Activated T-helper 17 cell treated with anti-CD3 and anti-CD28 coated beads, Interleukin-2, amount 50 U/mL, for 72 hours (primary cell): Measurements from ENCODE around the gene ZNF76. TPM values are rescaled to one million over a fixed set of nuclear protein-coding genes. Genes with fewer than 3 reads are reported as not detected.
"Not testable (repeated sequence)": the region's sequence is repeated elsewhere in the genome, so short reads cannot be mapped to it uniquely, and the experiment has no call there.

Experiments
- ATAC-seq: fragments of 150-1000 bp; cut with Tn5 transposase; replicated peaks from 2 replicates; pipeline ENCODE4 v1.10.0; 2021; ENCODE audit warnings: mild to moderate bottlenecking, moderate library complexity
- H3K27ac Mint-ChIP-seq: one replicate; pipeline ENCODE4 v1.8.0; 2022; ENCODE audit warnings: mixed read lengths
- H3K27me3 Mint-ChIP-seq: one replicate; pipeline ENCODE4 v1.8.0; 2022; ENCODE audit warnings: mixed read lengths
- H3K36me3 Mint-ChIP-seq: one replicate; pipeline ENCODE4 v1.8.0; 2022; ENCODE audit warnings: low read depth, mild to moderate bottlenecking, mixed read lengths
- H3K4me1 Mint-ChIP-seq: one replicate; pipeline ENCODE4 v1.8.0; 2022; ENCODE audit warnings: mixed read lengths
- H3K4me3 Mint-ChIP-seq: one replicate; pipeline ENCODE4 v1.8.0; 2022; ENCODE audit warnings: mild to moderate bottlenecking, mixed read lengths
- H3K9me3 Mint-ChIP-seq: one replicate; pipeline ENCODE4 v1.8.0; 2022; ENCODE audit warnings: mixed read lengths
- total RNA-seq, 2 donors: library from RNA; stranded (reverse); gene quantifications; one replicate each; pipeline ENCODE4 v1.2.3, GENCODE V29; 2022

The ZNF76 gene
- total RNA-seq, 2 donors from 2014 or later, result 44.3 to 53.2 TPM

DNA sequence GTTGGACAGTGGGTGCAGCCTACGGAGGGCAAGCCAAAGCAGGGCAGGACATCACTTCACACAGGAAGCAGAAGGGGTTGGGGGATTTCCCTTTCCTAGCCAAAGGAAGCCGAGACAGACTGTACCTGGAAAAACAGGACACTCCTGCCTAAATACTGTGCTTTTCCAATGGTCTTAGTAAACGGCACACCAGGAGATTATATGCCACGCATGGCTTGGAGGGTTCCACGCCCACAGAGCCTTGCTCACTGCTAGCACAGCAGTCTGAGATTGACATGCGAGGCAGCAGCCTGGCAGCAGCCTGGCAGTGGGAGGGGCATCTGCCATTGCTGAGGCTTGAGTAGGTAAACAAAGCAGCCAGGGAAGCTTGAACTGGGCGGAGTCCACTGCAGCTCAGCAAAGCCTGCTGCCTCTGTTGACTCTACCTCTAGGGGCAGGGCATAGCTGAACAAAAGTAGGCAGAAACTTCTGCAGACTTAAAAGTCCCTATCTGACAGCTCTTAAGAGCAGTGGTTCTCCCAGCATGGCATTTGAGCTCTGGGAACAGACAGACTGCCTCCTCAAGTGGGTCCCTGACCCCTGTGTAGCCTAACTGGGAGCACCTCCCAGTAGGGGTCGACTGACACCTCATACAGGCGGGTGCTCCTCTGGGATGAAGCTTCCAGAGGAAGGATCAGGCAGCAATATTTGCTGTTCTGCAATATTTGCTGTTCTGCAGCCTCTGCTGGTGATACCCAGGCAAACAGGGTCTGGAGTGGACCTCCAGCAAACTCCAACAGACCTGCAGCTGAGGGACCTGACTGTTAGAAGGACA is 72.7 kb downstream of the ZNF76 start:
- H3K9me3 Mint-ChIP-seq, H3K27me3 Mint-ChIP-seq: not testable (repeated sequence)
- ATAC-seq, result peak; percentile 83
- Mint-ChIP-seq H3K36me3 (peaks cover 16% of the 10 kb centered on the region), H3K4me3 (peak overlapping the region; percentile 73), H3K27ac (peak overlapping the region; percentile 25), H3K4me1 (peaks cover 22% of the 10 kb centered on the region)

DNA sequence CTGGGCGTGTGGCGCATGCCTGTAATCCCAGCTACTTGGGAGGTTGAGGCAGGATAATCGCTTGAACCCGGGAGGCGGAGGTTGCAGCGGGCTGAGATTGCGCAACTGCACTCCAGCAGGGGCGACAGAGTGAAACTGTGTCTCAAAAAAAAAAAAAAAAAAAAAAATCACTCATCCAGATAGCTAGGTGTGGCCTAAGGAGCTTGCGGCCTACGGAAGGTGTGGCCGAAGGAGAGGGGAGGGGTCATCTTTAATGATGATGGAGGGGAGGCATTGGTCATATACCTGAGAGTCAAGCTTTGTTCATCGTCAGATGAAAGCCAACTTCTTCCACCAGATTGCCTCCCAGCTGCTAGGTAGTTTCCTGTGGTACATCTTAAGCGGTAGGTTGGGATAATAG is 82.0 kb downstream of the ZNF76 start:
- Mint-ChIP-seq H3K9me3 (no peaks in the 10 kb centered on the region), H3K27ac (peak overlapping the region; percentile 99), H3K27me3 (no peaks in the 10 kb centered on the region), H3K36me3 (peaks cover 34% of the 10 kb centered on the region), H3K4me1 (peaks cover 26% of the 10 kb centered on the region), H3K4me3 (peak overlapping the region; percentile 93)
- no peak for ATAC-seq

DNA sequence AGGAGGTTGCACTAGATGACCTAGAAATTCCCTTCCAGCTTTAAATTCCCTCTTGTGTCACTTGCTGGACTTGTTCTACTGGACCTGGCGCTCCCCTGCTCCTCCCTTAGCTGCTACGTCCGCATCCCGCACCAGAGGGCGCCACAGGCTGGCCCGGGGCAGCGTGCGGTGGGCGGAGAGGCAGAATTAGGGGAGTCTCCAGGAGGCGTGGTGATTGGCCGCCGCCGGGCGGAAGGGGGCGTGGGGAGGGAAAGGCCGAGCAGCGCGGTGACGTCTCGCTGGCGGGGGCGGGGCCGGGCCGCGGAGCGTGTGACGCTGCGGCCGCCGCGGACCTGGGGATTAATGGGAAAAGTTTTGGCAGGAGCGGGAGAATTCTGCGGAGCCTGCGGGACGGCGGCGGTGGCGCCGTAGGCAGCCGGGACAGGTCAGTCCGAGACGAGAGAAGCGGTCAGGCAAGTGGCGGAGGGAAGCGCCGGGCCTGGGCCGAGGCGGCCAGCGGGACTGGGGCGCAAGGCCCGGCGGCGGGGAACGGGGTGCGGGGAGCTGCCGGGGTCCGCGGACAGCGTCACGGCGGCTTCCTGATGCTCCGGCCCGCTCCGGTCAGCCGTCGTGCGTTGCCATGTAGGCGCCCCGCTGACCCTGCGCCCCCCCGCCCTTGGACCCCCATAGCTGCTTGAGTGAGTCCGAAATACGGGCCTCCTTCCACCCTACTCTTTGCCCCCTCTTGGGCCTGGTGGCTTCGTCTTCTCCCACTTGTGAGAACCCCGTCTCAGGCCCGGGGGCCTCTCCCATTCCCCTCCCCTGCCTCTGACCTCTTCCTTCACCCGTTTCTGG is 82.9 kb downstream of the ZNF76 start, which contains the start of gene PPARD:
PPARD (plus strand) TSS at position 301 of the 834 bp plus-strand sequence. CDS start 68,530 bp downstream, outside the sequence.
- Mint-ChIP-seq H3K36me3 (peaks cover 43% of the 10 kb centered on the region), H3K9me3 (no peaks in the 10 kb centered on the region), H3K27ac (peak within 1 kb of the TSS; percentile 99), H3K4me3 (peak within 1 kb of the TSS; percentile 93), H3K4me1 (peaks cover 25% of the 10 kb centered on the region), H3K27me3 (no peaks in the 10 kb centered on the region)
- ATAC-seq, result peak; percentile 98

DNA sequence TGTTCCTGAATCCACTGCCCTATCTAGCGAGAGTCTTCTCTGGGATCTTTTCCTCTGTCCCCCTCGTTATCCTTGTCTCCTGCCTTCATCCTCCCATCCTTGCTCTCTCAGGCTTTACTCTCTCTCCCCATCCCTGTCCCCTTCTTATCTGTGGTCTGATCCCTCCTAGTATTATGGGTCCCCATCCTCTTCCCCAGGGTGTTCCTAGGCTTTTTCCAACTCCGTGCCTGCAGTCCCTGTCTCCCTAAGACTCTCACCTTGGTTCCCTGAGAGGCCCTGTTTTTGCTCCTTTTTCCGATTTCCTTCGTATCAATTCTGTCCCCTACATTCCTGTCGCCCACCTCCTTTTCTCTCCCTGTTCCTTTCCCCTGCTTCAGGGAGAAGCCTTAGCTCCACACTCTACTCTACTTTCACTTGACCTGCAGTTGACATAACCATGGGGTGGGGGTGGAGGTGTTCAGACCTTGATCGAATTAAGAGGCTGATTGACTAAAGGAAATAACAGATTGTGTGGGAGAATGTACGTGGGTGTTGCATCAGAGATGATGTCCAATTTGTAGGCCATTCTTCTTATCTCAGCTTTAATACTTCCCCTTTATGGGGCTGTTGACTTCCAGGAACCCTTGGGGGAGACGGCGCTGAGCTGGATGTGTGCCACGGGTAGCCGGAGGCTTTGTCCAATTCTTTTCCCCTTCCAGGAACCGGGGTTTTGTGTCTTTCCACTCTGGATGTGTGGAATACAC is 83.7 kb downstream of the ZNF76 start:
- peak overlapping the region; percentile 93 for H3K4me3 Mint-ChIP-seq
- ATAC-seq, result no peak
- peaks cover 28% of the 10 kb centered on the region for H3K4me1 Mint-ChIP-seq
- no peaks in the 10 kb centered on the region for H3K27me3 Mint-ChIP-seq
- peak overlapping the region; percentile 99 for H3K27ac Mint-ChIP-seq
- H3K9me3 Mint-ChIP-seq, result no peaks in the 10 kb centered on the region
- H3K36me3 Mint-ChIP-seq, result peaks cover 51% of the 10 kb centered on the region

DNA sequence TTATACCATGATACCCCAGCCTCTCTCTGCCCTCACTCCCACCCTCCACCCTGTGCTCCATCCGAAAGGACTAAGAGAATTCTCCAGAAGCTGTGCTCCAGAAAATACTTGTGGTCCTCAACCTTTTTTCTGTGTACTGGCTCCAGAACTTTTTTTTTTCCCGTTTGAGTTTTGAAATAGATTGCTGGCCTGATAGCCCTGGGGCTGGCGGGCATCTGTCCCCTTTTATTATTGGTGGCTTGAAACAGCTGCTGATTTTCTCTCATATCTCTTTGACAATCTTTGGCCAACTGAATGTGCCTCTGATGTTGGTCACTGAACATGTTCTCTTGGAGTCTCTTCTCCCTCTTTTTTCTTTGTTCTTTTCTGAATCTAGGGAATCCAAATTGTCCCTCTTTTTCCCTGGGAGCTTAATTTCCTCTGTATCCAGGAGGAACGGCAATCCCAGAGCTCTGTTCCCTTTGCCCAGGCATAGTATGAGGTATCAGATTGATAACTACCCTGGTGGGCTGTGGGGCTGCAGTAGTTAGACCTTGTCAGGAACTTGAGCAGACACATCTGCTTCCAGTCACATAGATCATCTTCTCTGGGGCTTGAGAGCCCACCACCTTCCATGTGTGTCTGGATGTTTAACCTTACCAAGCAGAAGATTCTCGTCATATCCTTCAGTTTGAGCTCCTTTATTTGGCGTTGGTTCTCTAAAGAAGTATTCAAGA is 84.5 kb downstream of the ZNF76 start:
- ATAC-seq, result no peak
- no peaks in the 10 kb centered on the region for H3K27me3 Mint-ChIP-seq
- H3K4me1 Mint-ChIP-seq, result peaks cover 34% of the 10 kb centered on the region
- peak overlapping the region; percentile 93 for H3K4me3 Mint-ChIP-seq
- H3K27ac Mint-ChIP-seq, result peak overlapping the region; percentile 99
- peaks cover 58% of the 10 kb centered on the region for H3K36me3 Mint-ChIP-seq
- no peaks in the 10 kb centered on the region for H3K9me3 Mint-ChIP-seq

Other genes starting within 250 kb of the ZNF76 start
- gene TCP11, start 118.4 kb upstream of the ZNF76 start, total RNA-seq, result not detected
- gene SCUBE3, start 45.8 kb upstream of the ZNF76 start, total RNA-seq, result under 1 TPM in 1 of 2 donors, not detected in 1; 0.05 TPM
- gene DEF6, start 38.1 kb downstream of the ZNF76 start, total RNA-seq, result 100 to 1,000 TPM; 117 to 133 TPM
- 10 to 100 TPM; 21.0 to 27.9 TPM for gene PPARD, start 82.8 kb downstream of the ZNF76 start, total RNA-seq
- gene FANCE, start 192.6 kb downstream of the ZNF76 start, total RNA-seq, result 10 to 100 TPM in 1 of 2 donors, 1 to 10 TPM in 1; 8.4 to 18.2 TPM
- gene RPL10A, start 208.7 kb downstream of the ZNF76 start, total RNA-seq, result 1,000 to 10,000 TPM; 1,667 to 1,900 TPM
- 1 to 10 TPM in 1 of 2 donors, under 1 TPM in 1; 0.80 to 1.8 TPM for gene TEAD3, start 237.3 kb downstream of the ZNF76 start, total RNA-seq